Left ventricle myocardium superior (tissue), 1 donor: ENCODE measurements around the gene EPHA3. TPM values are rescaled to one million over a fixed set of nuclear protein-coding genes. Genes with fewer than 3 reads are reported as not detected.

ENCODE experiments used
- ATAC-seq: fragments of 200-7000 bp; cut with Tn5 transposase; one replicate; pipeline ENCODE4 v1.9.1; 2020; ENCODE audit warnings: mild to moderate bottlenecking, moderate library complexity
- DNase-seq: peaks from one replicate; pipeline ENCODE4 v3.0.0-alpha.2; 2020
- intact Hi-C: fragments of 100-400 bp; cut with micrococcal nuclease; formaldehyde crosslinking; loops from one replicate; pipeline ENCODE4 v1.11.0; 2022
- total RNA-seq: library from RNA; stranded (reverse); fragmentation: NEBNext Ultra II Directional; extraction: Animal tissue kit (Norgen Biotek cat#: 25700); gene quantifications from one replicate; pipeline ENCODE4 v1.2.1, GENCODE V29; 2021
- donor health status: DM: no; HTN: yes; CAD: no; lungs with severe emphysema.

Gene EPHA3
- total RNA-seq, 1 donor from 2014 or later: 1.9 TPM

DNA sequence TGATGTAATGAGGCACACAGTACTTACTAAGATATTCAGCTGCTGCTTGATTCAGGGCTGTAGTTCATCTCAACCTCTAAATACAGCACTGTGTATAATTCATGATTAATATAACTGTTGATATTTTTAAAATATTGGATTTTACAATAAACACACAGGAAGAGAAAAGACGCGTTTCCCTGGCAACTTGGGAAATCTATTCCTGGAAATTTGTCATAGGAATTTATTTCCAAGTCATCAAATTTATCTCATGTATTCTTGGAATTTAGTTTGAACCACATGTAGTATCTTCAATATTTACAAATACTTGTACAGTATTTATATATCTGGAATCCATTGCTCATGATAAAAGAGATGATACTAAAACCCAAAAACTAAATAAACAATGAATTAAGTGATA, 30.6 kb downstream of the EPHA3 start:
- intact Hi-C loops: no loop called here
- DNase-seq (no peak), ATAC-seq (no peak)

- intact Hi-C loops: no loop called here
- ATAC-seq (no peak), DNase-seq (no peak)
Observed at GRCh38 chr3:89139870-89140269, 32.4 kb downstream of the EPHA3 start.

DNA sequence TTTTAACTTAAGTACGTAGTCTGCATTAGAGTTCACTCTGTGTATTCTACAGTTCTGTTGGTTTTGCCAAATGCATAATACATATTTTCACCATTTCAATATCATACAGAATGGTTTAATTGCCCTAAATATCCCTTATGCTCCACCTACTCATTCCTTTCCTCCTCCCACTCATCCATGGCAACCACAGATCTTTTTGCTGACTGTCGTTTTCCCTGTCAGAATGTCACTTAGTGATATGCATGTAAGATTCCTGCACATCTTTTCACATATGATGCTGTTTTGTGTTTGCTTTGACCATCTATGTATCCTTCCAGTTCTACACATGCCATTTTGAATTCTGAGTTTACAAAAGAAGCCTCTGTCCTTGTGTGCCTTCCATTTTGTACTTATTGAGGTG, 36.7 kb downstream of the EPHA3 start:
- no peak for DNase-seq
- no peak for ATAC-seq
- intact Hi-C loops: no loop called here

GRCh38 chr3:89145995-89146394, 38.6 kb downstream of the EPHA3 start:
- ATAC-seq (peak; percentile 97), DNase-seq (no peak)
- intact Hi-C loops: no loop called here

DNA sequence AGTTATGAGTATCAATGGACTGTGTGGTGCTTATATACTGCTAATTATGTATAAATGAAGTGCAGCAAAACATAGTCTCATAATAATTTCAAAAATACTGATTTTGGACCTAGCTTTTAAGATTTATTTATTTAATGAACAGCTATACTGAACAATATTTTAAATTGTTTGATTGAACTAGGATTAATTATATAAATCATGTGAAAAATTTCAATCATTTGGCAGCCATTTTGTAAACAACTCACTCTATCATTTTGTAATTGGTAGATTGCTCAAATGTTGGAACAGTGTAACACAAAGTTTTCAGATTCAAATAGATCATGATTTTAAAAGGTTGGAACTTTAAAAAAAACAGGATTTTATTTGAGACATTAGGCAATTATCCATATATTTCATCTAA, 47.0 kb downstream of the EPHA3 start:
- ATAC-seq: no peak
- intact Hi-C loops: no loop called here
- no peak for DNase-seq

GRCh38 chr3:89155811-89156210, 48.4 kb downstream of the EPHA3 start:
- DNase-seq: no peak
- intact Hi-C loops: no loop called here
- peak; percentile 44 for ATAC-seq

DNA sequence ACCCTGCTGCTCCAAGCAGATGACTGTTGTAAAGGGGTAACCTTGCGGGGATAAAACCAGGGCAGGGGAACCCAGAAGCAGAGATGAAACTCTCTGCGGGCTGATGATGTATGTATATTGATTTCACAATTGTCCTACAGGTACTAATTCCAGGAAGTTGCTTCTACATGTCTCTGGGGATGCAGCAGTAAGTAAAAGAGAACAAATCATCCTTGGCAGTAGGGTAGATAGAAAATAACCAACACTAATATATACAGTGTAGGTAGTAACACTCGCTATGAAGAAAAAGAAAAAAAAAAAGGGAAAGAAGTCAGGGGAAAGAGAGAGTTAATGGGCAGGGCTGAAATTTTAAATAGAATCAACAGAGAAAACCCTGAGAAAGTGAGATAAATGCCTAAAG, 50.2 kb downstream of the EPHA3 start:
- ATAC-seq: no peak
- no peak for DNase-seq

GRCh38 chr3:89159605-89160004, 52.2 kb downstream of the EPHA3 start:
- no peak for ATAC-seq
- intact Hi-C loops: no loop called here
- no peak for DNase-seq

More for the DNA sequence above, 50.2 kb downstream of the EPHA3 start:
- intact Hi-C loops: no loop called here

- DNase-seq (no peak), ATAC-seq (no peak)
- intact Hi-C loops: no loop called here
Observed at GRCh38 chr3:89164774-89165173, 57.4 kb downstream of the EPHA3 start.

DNA sequence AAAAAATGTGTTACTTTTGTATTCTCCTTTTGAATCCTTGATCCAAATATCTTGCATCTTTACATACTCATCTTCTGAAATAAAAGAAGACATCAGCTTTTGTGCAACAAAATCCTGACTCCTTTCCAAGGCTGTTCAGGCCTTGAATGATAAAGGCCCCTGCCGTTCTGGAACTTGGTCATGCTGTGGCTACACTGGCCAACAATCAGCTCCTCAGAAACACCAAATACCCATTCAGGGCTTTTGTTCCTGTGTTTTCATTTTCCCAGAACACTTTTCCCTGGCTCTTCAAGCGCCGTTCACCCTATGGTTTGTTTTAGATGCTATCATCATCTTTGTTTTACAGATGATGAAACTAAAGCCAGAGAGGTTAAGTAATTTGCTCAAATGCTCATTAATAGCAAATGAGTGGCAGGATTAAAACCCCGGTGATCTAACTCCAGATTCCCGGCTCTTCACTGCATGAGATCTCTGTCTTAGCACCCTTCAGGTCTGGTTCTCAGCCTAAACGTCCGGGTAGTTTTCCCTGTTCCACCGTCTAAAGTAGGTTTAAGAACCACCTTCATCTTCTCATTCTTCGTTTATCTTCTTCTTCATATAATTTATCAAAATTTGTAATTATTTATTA, 58.3 kb downstream of the EPHA3 start:
- ATAC-seq (no peak), DNase-seq (no peak)
- intact Hi-C loops: no loop called here

DNA sequence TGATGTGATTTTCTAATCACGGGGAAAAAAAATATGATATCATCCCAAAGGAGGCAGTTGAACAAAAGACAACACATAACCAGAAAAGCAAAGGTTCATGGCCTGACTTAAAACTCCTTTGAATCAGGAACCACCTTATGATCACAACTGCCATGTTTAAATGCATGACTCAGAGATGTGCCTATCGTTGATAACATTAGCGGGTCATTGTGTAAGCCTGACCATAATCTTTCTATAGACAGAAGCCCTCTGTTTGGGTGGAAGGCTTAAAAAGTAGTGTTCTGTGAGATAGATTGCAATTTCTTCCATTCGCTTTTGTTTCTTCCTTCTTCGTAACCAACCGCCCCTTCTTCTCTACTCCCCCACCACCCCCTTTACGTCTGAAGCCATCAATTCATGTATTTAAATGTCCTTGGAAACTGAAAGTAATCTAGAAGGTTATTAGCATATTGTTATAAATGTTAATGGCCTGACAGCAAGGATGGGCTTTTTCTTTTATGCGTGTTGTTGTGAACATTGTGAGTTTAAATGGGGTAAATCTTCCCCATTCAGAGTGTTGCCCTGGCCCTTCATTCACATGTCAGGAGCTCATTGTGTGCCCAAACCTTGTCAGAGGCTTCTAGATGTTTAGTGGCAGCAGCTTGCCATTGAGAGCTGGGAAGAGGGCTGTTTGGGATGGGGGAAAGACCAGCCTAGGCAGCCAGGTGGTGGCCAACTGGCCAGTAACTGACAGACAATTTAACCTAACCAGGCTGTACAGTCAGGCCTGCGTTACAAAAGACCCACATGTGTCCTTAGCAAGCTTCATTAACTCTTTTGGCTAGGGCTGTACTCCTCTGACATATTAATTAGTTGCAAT, 64.5 kb downstream of the EPHA3 start:
- ATAC-seq (no peak), DNase-seq (no peak)
- intact Hi-C loops: no loop called here

GRCh38 chr3:89173546-89173945, 66.1 kb downstream of the EPHA3 start:
- DNase-seq (no peak), ATAC-seq (no peak)
- intact Hi-C loops: no loop called here

DNA sequence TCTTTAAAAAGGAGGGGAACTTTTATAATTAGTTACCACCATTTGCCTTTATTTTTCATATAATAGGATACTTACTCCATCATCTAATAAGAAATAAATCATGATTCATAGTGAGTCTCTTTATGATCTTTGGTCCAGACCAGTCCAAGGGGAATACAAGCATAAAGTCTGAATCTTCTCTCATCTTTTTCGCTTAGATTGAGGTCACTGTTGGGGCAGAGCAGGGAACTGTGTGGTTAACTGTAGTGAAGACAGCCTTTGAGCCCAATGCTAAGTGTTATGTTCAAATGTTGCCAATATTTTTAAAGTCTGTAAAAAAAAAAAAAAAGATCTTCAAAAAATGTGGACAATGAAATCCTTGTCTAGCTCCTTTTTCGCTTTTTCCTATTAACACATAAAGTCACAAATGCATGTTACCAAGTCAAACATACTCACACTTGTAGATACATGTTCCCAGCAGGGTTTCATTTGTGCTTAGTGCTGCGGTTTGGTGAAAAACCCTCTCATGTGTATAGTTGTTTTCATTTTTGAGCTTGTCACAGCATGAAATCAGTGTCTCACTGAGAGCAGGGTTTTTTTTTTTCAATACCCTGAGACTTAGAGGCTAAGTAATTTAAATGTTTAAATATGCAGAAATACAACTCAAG, 72.1 kb downstream of the EPHA3 start:
- DNase-seq (no peak), ATAC-seq (peak; percentile 76)
- intact Hi-C loops: no loop called here

DNA sequence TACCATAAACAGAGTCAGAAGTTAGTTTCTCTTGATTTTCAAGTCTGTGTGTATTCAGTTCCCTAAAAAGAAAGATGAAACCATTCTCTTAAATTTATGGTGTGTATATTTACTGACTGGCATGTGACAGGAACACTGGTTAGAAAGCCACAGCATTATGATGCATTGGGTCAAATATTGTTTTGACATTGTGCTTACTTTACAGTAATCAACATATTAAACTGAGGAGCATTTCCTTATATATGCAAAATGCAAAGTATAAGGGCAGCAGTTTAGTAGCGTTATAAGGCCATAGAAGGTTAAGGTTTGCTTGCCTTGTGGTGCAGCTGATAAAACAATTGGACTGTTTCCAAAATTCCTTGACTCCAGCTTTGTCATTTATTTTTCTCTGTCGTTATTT, 72.9 kb downstream of the EPHA3 start:
- ATAC-seq (peak; percentile 34), DNase-seq (no peak)
- intact Hi-C loops: no loop called here

GRCh38 chr3:89182056-89182455, 74.6 kb downstream of the EPHA3 start:
- DNase-seq: no peak
- intact Hi-C loops: no loop called here
- no peak for ATAC-seq

GRCh38 chr3:89184151-89184995, 77.0 kb downstream of the EPHA3 start:
- no peak for ATAC-seq
- no peak for DNase-seq
- intact Hi-C loops: no loop called here

DNA sequence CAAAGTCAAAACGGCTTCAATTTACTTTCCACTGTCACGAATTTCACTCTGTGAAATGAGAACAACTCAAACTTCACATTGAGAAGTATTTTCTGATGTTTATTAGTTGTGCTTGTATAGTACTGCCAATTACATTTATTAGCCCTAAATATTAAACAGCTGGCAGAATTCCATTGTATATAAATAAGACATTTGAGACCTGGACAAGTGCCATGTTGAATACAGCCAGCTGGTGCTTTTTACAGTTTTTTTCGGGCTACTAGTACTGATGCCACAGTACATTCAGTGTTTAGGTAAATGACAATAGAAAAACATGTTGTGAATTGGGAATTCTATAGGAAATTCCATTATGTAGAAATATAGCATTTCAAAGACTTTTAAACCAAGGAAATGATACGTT, 79.0 kb downstream of the EPHA3 start:
- intact Hi-C loops: no loop called here
- ATAC-seq: no peak
- DNase-seq: no peak

DNA sequence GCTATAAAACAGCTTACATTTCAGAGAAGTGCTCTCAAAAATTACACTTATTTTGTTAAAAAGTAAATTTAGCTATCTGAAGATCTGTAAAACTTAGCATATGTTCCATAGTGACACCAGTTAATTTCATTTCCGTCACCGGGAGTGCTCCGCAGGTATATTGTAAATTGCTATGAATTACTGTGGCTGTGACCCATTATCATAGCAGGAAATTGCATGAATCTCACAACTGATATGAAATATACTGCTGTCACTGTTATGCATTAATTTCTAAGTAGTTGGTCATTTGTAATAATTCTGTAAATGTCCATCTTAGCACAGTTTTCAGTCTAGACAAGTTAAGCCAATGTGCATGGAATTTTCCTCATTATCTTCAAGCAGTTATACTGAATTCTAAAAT, 91.2 kb downstream of the EPHA3 start:
- ATAC-seq: no peak
- DNase-seq: no peak
- intact Hi-C loops: no loop called here

DNA sequence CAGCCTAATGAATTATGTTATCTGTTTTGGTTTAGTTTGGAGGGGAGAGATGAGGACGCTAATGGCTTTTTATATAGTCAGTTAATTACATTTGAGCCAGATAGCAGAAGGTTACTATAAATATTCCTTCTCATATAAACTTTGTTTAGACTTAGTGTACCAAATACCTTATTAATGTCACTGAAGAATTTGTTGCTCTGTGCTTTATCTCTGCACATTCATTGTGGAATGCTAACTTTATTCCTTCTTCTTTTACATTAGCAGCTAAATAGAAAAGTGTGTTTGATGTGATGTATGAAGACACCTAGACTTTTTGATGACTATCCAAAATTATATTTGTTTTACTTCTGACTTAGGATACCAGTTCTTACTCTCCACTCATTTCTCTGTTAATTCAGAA, 105.2 kb downstream of the EPHA3 start:
- ATAC-seq: no peak

More for the DNA sequence above, 105.2 kb downstream of the EPHA3 start:
- intact Hi-C loops: no loop called here
- DNase-seq: no peak
